ENCODE measurements around the gene LENG9.

GRCh38 chr19:54452626-54453025 is 11.0 kb downstream of the LENG9 start:
- TF ChIP-seq CTCF (IDR thresholded peaks at IDR 0.05; ENCODE audit: insufficient read depth, low read depth, low read length): no peak
- no peak for TF ChIP-seq EZH2 (IDR thresholded peaks at IDR 0.05; ENCODE audit: insufficient read depth, low read length)
